GM12892 (cell line): ENCODE measurements around the gene SNX9.
"Not testable (repeated sequence)": the region's sequence is repeated elsewhere in the genome, so short reads cannot be mapped to it uniquely, and the experiment has no call there.

Experiments
- DNase-seq: peaks from one replicate; pipeline ENCODE4 v3.0.0; 2011; ENCODE audit not compliant: insufficient read length
- FAIRE-seq: peaks from 2 replicates; lab custom pipeline; 2011; peaks lifted over from hg19 to GRCh38; lab: Jason Lieb, UNC
- POLR2A ChIP-seq: IDR thresholded peaks from 2 replicates; pipeline ENCODE4 v1.6.1; 2011; ENCODE audit warnings: low read depth, low read length, control low read depth
- POLR2AphosphoS5 ChIP-seq: IDR thresholded peaks from 2 replicates; pipeline ENCODE4 v1.6.1; 2011; ENCODE audit warnings: low read depth, low read length, control low read depth
- TAF1 ChIP-seq: IDR thresholded peaks from 2 replicates; pipeline ENCODE4 v1.6.1; 2011; ENCODE audit warnings: low read depth, mild to moderate bottlenecking, control low read depth, low read length, borderline replicate concordance

SNX9 gene

DNA sequence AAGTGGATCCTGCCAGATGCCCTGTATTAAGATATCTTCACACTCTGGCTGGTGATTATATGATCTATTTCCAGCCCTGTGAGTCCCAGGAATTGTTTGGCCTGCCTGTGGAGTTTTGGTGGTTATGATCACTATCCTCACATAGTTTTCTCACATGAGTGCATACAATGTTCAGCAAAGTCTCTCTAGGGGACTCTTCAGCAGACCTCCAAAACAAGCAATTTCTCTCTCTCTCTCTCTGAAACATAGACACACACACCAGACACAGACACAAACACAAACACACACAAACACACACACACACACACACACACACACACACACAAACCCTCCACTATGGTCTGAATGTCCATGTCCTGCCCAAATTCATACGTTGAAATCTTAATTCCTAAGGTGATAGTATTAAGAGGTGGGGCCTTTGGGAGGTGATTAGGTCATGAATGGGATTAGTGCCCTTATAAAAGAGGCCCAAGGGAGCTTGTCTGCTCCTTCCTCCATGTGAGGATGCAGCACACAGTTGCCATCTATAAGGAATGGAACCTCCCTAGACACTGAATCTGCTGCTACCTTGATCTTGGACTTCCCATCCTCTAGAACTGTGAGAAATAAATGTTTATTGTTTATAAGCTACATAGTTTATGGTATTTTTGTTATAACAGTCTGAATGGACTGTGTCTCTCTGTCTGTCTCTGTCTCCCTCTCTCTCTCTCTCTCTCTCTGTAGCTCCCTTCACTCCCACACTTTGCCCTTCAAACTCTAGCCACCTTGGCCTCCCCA is 136.6 kb downstream of the SNX9 start:
- no peak for DNase-seq
- FAIRE-seq = no peak
- TF ChIP-seq TAF1 = no peak
- TF ChIP-seq POLR2A = no peak

DNA sequence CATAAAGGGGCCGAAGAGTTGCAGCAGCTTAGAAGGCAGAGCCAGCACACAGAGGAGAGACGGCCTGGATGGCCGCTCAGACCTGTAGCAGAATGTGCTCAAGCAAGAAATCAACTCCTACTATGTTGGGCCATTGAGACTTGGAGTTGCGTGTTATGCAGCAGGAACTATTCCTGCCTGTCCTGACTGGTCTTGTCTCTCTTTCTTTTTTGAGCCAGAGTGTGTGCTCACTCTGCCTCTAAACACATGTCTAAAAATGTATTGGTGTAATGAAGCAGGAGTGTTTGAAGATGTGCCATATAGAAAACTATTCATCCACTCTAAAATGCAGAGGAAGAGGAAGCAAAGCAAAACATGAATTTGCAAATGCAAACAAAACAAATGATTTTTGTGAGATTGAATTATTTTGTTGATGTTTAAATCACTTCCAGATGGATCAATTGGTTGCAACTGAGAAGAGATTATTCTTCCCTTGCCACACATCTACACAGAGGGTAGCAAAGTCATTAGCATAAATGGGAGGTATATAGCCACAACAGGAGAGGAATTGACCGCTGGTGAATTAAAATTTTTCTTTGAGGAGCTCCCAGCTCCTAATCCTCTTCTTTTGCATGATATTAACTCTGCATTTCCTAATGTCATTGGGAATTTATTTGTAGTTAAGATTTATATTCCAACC is 138.2 kb downstream of the SNX9 start:
- no peak for FAIRE-seq
- no peak for DNase-seq
- TF ChIP-seq POLR2AphosphoS5 (no peak), TAF1 (no peak), POLR2A (no peak)

DNA sequence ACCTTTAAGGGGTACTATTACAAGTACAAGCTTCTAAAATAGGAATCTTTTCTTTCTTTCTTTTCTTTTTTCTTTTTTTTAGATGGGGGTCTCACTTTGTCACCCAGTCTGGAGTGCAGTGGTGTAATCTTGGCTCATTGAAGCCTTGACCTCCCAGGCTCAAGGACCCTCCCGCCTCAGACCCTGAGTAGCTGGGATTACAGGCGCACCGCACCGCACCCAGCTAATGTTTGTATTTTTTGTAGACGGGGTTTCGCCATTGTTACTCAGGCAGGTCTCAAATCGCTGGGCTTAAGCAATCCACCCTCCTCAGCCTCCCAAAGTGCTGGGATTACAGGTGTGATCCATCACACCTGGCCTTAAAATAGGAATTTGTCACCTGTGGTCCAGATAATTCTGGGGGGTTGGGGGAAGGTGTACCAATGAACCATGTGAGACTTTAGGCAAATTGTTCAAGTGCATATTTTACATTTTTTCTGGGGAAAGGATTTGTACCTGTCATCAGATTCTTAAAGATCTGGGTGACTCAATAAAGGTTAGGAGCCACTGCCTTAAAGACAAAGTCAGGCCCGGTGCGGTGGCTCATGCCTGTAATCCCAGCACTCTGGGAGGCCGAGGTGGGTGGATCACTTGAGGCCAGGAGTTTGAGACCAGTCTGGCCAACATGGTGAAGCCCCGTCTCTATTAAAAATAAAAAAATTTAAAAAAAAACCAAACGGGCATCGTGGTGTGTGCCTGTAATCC is 139.0 kb downstream of the SNX9 start:
- DNase-seq = no peak
- TF ChIP-seq POLR2AphosphoS5 (no peak), TAF1 (no peak), POLR2A (no peak)
- no peak for FAIRE-seq

DNA sequence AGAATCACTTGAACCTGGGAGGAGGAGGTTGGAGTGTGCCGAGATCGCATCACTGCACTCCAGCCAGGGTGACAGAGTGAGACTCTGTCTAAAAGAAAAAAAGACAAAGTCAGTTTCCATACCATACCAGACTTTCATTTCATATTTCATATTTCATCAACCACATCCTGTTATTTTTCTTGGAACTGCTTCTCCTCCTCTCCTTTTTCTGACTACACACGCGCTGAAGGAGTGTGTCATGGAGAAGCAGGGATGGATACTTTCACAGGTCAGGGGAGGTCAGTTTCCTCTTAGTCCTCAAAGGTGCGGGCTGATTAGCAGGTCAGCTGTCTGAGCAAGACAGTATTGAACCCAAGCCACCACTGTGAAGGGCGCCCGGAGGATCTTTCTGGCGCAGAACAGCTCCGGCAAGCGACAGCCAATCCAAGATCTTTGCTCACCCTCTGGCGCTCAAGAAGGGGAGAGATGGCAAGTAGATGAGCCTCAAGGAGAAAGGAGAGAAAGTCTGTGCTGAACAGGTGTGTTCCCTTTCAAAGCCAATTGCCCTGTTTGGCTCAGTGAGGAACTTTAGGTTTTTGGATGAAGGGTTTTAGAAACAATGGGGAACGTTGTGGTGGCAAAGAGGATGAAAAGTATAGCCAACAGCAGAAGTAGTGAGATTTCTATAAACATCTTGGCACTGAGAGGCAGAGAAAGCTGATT is 139.7 kb downstream of the SNX9 start:
- TF ChIP-seq POLR2AphosphoS5 = no peak
- TF ChIP-seq POLR2A = no peak
- no peak for TF ChIP-seq TAF1
- FAIRE-seq = no peak
- DNase-seq = no peak

DNA sequence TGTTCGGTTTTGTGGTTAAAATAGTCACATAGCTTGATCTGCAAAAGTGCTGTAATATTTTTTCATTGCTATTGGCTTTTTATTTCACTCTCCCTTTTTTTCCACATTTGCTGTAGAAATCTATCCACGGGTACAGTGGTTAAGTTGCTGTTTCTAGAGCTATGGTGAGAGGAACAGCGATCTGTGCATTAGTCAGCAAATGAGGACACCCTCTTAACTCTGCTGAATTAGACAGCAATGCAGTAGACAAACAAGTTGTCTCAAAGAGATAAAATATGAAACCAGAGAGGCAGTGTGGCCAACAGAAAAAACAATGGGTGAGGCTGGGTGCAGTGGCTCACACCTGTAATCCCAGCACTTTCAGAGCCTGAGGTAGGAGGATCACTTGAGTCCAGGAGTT is 141.1 kb downstream of the SNX9 start:
- no peak for DNase-seq
- FAIRE-seq = no peak
- TF ChIP-seq POLR2A (no peak), TAF1 (no peak), POLR2AphosphoS5 (no peak)

DNA sequence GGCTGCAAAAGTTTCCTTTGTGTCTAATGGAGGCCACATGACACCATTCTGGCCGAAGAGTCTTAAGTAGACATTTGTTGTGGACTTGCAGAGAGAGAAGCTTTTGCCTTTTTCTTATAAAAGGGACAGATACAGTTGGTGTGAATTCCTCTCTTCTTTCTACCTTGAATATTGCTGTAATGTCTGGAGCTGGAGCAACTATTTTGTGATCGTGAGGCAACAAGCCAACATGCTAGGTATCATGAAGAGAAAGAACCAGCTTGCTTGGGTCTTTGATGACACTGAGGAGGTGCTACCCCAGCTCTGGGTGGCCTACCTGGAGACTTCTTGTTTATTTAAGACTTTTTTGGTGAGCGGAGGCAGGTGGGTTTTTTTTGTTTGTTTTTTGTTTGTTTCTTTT is 142.3 kb downstream of the SNX9 start:
- TF ChIP-seq POLR2AphosphoS5 = no peak
- TF ChIP-seq TAF1 = no peak
- no peak for TF ChIP-seq POLR2A
- DNase-seq = no peak
- FAIRE-seq = no peak

DNA sequence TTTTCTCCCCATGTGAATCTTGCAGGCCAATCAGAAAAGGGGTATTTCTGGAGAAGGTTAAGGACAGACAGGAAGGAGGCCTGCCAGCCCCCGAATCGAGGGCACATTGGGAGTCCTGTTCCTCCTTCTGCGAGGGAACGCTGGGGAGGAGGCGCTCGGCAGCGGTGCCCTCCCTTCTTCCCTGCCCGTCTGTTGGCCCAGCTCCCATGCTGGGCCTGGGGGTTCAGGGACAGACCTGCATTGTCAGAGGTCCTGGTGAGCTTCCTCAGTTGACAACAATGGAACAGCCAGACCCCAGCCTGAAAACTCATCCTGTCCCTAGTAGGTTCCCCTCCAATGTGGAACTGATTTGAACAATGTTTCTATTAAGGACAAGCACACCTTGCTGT is 143.5 kb downstream of the SNX9 start:
- TF ChIP-seq POLR2A (no peak), TAF1 (no peak)
- FAIRE-seq (no peak), DNase-seq (no peak)

DNA sequence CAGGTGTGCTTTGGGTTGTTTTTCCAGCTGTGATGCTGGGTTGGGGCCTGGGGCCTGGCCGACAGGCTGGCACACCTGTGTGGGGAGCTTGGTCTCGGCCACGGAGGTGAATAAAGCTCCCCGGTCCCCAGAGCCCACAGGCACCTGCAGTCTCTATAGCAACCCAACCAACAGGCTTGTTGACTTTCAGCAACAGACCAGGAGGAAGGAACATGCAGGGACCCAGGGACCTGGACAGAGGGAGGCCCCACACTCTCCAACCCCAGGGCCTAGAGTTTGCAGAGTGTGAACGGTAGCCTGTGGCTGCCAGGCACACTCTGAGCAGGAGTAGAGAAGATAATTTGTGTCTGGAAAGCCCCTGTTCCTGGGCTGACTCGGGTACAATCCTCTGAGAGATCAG is 144.0 kb downstream of the SNX9 start:
- FAIRE-seq (no peak), DNase-seq (no peak)
- no peak for TF ChIP-seq TAF1
- no peak for TF ChIP-seq POLR2AphosphoS5
- no peak for TF ChIP-seq POLR2A

DNA sequence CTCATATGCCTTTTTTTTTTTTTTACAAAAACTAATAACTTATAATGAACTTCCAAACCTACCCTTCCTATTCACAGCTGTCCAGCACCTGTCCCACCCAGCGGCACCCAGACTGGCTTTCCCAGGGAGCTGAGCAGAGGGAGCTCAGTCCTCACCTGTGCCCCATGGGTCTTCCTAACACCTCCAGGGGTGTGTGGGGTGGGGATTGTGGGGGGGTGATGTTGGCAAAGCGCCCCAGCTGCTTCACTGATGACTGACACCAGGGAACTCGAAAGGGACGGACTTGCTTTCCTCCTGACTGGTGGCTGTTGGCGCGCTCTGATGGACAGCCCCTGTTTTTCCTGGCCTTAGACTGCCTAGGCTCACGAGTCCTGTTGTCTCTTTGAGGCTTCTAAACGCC is 144.4 kb downstream of the SNX9 start:
- FAIRE-seq = no peak
- TF ChIP-seq TAF1 = no peak
- TF ChIP-seq POLR2AphosphoS5 = no peak
- no peak for TF ChIP-seq POLR2A
- DNase-seq = no peak

DNA sequence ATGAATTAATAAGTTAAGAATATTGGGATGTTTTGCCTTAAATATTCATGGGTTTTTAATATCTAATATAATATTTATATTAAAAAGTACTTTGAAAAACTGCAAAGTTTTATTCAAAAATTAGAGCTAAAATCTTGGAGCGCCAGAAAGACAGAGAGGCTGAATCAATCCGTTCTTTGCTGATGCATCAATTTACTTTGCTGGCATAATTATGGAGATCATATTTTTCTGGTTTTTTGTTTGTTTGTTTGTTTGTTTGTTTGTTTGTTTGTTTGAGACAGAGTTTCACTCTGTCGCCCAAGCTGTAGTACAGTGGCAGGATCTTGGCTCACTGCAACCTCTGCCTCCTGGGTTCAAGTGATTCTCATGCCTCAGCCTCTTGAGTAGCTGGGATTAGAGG is 149.1 kb downstream of the SNX9 start:
- FAIRE-seq, DNase-seq: not testable (repeated sequence)

DNA sequence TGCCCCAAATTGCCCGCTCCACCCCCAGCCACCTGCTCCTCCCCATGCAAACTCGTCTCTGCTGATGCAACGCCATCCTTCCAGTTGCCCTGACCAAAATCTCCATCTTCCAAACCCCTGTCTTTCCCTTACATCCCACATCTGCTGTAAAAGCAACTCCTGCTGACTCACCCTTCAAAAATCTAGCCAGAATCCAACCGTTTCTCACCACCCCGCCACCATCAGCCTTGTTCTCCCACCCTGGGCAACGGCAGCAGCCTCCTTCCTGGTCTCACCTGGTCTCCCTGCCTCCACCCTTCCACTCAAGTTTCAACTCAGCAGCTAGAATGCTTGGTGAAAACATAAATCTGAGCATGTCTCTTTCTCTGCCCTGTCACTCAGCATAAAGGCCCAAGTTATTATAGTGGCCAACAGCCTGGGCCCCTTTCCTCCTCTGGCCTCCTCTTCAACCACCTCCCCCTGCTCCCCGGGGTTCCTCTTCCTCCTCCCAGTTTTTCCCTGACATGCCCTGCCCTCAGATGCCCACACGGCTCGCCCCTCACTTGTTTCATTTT is 151.4 kb downstream of the SNX9 start:
- FAIRE-seq (no peak), DNase-seq (no peak)
- no peak for TF ChIP-seq POLR2AphosphoS5
- no peak for TF ChIP-seq POLR2A
- no peak for TF ChIP-seq TAF1

DNA sequence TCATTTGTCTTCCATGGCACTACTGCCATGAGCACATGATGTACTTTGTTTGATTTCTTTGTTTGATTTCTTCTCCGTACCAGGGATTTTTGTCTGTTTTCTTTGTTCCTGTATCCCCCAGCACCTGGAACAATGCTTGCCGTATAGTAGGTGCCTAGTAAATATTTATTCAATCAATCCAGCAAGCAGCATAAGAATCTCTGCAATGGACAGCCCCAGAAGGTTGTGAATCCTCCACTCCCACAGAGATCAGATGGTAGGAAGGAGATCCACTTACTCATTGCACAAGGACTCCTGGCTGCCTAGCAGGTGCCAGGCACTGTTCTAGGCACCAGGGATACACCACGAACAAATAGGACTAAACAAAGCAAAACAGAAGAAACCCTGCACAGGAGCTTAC is 151.9 kb downstream of the SNX9 start:
- FAIRE-seq = no peak
- no peak for TF ChIP-seq TAF1
- no peak for TF ChIP-seq POLR2A
- DNase-seq = no peak
